DMS53 (cell line): ENCODE measurements around the gene HSPBP1.

Experiments
- DNase-seq: peaks from one replicate; lab custom pipeline; 2025; lab: John Stamatoyannopoulos, UW

HSPBP1 gene

GRCh38 chr19:55275851-55276719, 3.8 kb downstream of the HSPBP1 start:
- DNase-seq, result no peak

- DNase-seq, result no peak
Measured at GRCh38 chr19:55273978-55274707, 5.8 kb downstream of the HSPBP1 start.

GRCh38 chr19:55272142-55272541, 7.8 kb downstream of the HSPBP1 start:
- no peak for DNase-seq

- no peak for DNase-seq
Measured at GRCh38 chr19:55270172-55270942, 9.6 kb downstream of the HSPBP1 start.

- no peak for DNase-seq
Measured at GRCh38 chr19:55269299-55269698, 10.6 kb downstream of the HSPBP1 start.

GRCh38 chr19:55266840-55267239, 13.1 kb downstream of the HSPBP1 start:
- no peak for DNase-seq

GRCh38 chr19:55266404-55266803, 13.5 kb downstream of the HSPBP1 start:
- DNase-seq, result no peak

GRCh38 chr19:55265723-55266386, 14.1 kb downstream of the HSPBP1 start:
- DNase-seq, result no peak

- no peak for DNase-seq
Measured at GRCh38 chr19:55265173-55265572, 14.7 kb downstream of the HSPBP1 start.

- DNase-seq, result no peak
Measured at GRCh38 chr19:55264531-55264930, 15.4 kb downstream of the HSPBP1 start.

GRCh38 chr19:55262359-55262758, 17.6 kb downstream of the HSPBP1 start:
- DNase-seq, result no peak

- DNase-seq, result no peak
Measured at GRCh38 chr19:55261671-55262126, 18.2 kb downstream of the HSPBP1 start.

- no peak for DNase-seq
Measured at GRCh38 chr19:55259540-55260210, 20.2 kb downstream of the HSPBP1 start.

- peak; percentile 99 for DNase-seq
Measured at GRCh38 chr19:55258828-55259539, 20.9 kb downstream of the HSPBP1 start, which contains the start of gene PPP6R1. PPP6R1 (minus strand) TSS chr19:55259017; CDS start chr19:55247103, 11,914 bp downstream.

- DNase-seq, result peak; percentile 58
Measured at GRCh38 chr19:55258476-55258827, 21.5 kb downstream of the HSPBP1 start.

- peak; percentile 67 for DNase-seq
Measured at GRCh38 chr19:55257461-55258420, 22.2 kb downstream of the HSPBP1 start.

GRCh38 chr19:55256562-55257460, 23.1 kb downstream of the HSPBP1 start:
- DNase-seq, result no peak
